K562 treated with DMSO at 1 percent for 4 hours (cell line): Measurements from ENCODE around the gene ZNF587. TPM values are rescaled to one million over a fixed set of nuclear protein-coding genes. Genes with fewer than 3 reads are reported as not detected.

Experiments
- total RNA-seq: library from RNA; unstranded; fragments of 300-600 nt; gene quantifications from 2 replicates; pipeline ENCODE4 v1.2.3, GENCODE V29; 2022; ENCODE audit not compliant: insufficient read depth

Gene ZNF587
- 6.8 and 7.0 TPM in 2 replicates for total RNA-seq

GRCh38 chr19:57849666-57850473 is at the start of gene ZNF587:
Gene ZNF587 (plus strand): TSS chr19:57849859. CDS start chr19:57850039, 180 bp downstream.

DNA sequence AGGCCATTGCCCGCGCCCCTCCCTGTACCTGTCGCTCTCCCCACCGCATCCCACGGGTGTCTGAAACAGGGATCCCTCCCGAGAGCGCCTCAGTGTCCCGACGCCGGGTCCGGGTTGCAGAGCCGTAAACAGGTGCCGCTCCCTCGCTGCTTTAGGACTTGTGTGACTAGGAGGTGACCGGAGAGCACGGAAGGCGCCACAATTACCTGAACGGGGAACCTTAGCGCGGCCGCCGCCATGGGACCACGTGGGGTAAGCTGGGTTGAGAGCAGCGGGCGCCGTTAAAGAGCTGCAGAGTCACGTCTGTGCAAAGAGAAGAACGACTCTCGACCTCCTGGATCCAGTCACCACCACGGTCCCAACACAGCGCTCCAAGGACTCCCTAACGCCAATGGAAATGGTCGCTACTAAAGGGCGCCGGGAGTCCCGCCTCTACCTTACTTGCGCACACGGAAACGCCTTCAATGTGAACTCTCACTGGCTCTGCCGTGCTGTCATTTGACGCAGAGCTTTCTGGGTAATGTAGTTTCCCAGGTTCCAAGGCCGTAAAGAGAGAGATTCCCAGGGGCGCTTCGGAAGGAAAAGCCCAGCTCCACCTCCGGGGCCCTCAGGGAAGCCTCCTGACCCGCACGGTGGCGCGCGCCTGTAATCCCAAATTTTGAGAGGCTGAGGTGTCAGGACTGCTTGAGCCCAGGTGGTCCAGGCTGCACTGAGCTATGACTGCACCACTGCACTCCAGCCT is 35.0 kb upstream of the ZNF587 start, which contains the start of gene ZNF552:
Gene ZNF552 (minus strand): TSS at position 409 of the 742 bp plus-strand sequence. CDS start 170 bp downstream, at position 239.

GRCh38 chr19:57830071-57830602 is 19.5 kb upstream of the ZNF587 start, which contains the start of gene ZNF587B:
Gene ZNF587B (plus strand): TSS chr19:57830299. CDS start chr19:57830529, 230 bp downstream.

GRCh38 chr19:57888560-57889231 is 39.0 kb downstream of the ZNF587 start, which contains the start of gene ZNF814:
Gene ZNF814 (minus strand): TSS chr19:57889037. CDS start chr19:57888802, 235 bp downstream.

Other genes starting within 250 kb of the ZNF587 start
- 1.8 and 7.1 TPM in 2 replicates for gene ZNF530, start 250.0 kb upstream of the ZNF587 start, total RNA-seq
- gene ZNF134, start 235.6 kb upstream of the ZNF587 start, total RNA-seq = 5.9 and 9.4 TPM in 2 replicates
- 3.6 and 9.4 TPM in 2 replicates for gene ZNF211, start 216.7 kb upstream of the ZNF587 start, total RNA-seq
- not detected in 2 replicates for gene ZSCAN4, start 180.9 kb upstream of the ZNF587 start, total RNA-seq
- gene ZNF551, start 167.9 kb upstream of the ZNF587 start, total RNA-seq = 1.8 and 2.2 TPM in 2 replicates
- not detected in 2 replicates for gene ZNF154, start 140.7 kb upstream of the ZNF587 start, total RNA-seq
- 1.2 and 3.0 TPM in 2 replicates for gene ZNF671, start 122.2 kb upstream of the ZNF587 start, total RNA-seq
- gene ZNF776, start 103.0 kb upstream of the ZNF587 start, total RNA-seq = 5.8 and 7.1 TPM in 2 replicates
- 1.4 and 1.7 TPM in 2 replicates for gene ZNF586, start 80.2 kb upstream of the ZNF587 start, total RNA-seq
- gene ZNF552, start 34.9 kb upstream of the ZNF587 start, total RNA-seq = 2.2 and 6.9 TPM in 2 replicates
- gene ZNF587B, start 19.6 kb upstream of the ZNF587 start, total RNA-seq = 3.3 and 3.9 TPM in 2 replicates
- 1.8 and 3.0 TPM in 2 replicates for gene ZNF814, start 39.2 kb downstream of the ZNF587 start, total RNA-seq
- gene ZNF417, start 66.7 kb downstream of the ZNF587 start, total RNA-seq = 1.7 and 7.3 TPM in 2 replicates
- not detected in 2 replicates for gene ZNF418, start 85.5 kb downstream of the ZNF587 start, total RNA-seq
- not detected in 2 replicates for gene ZNF256, start 97.8 kb downstream of the ZNF587 start, total RNA-seq
- gene C19orf18, start 124.7 kb downstream of the ZNF587 start, total RNA-seq = not detected in 2 replicates
- gene ZNF606, start 153.0 kb downstream of the ZNF587 start, total RNA-seq = 0.74 and 0.77 TPM in 2 replicates
- not detected in 2 replicates for gene ZSCAN1, start 184.2 kb downstream of the ZNF587 start, total RNA-seq
- gene ZNF135, start 209.4 kb downstream of the ZNF587 start, total RNA-seq = not detected in 2 replicates
- gene ZSCAN18, start 248.4 kb downstream of the ZNF587 start, total RNA-seq = 3.4 and 8.5 TPM in 2 replicates